GM19238 (cell line): ENCODE measurements around the gene PACSIN2.
"Not testable (repeated sequence)": the region's sequence is repeated elsewhere in the genome, so short reads cannot be mapped to it uniquely, and the experiment has no call there.

ENCODE experiments used
- DNase-seq: peaks from one replicate; pipeline ENCODE4 v3.0.0; 2011; ENCODE audit warnings: low spot score; ENCODE audit not compliant: insufficient read length

Gene PACSIN2

GRCh38 chr22:42927966-42928365 lies 87.0 kb downstream of the PACSIN2 start:
- no peak for DNase-seq

GRCh38 chr22:42926768-42927167 lies 88.2 kb downstream of the PACSIN2 start:
- no peak for DNase-seq

- DNase-seq, result no peak
Observed at GRCh38 chr22:42926104-42926503, 88.8 kb downstream of the PACSIN2 start.

GRCh38 chr22:42925598-42925997 lies 89.4 kb downstream of the PACSIN2 start:
- no peak for DNase-seq

GRCh38 chr22:42925031-42925430 lies 89.9 kb downstream of the PACSIN2 start:
- DNase-seq, result not testable (repeated sequence)

GRCh38 chr22:42924436-42924835 lies 90.5 kb downstream of the PACSIN2 start:
- no peak for DNase-seq

- DNase-seq, result no peak
Observed at GRCh38 chr22:42922374-42923191, 92.4 kb downstream of the PACSIN2 start.

- no peak for DNase-seq
Observed at GRCh38 chr22:42920101-42920820, 94.7 kb downstream of the PACSIN2 start.

GRCh38 chr22:42919199-42919598 lies 95.8 kb downstream of the PACSIN2 start:
- no peak for DNase-seq

GRCh38 chr22:42918500-42918899 lies 96.4 kb downstream of the PACSIN2 start:
- DNase-seq, result no peak

GRCh38 chr22:42917358-42917757 lies 97.6 kb downstream of the PACSIN2 start:
- not testable (repeated sequence) for DNase-seq

GRCh38 chr22:42915980-42916765 lies 98.8 kb downstream of the PACSIN2 start:
- DNase-seq, result no peak

- DNase-seq, result no peak
Observed at GRCh38 chr22:42914511-42915076, 100.4 kb downstream of the PACSIN2 start.

- no peak for DNase-seq
Observed at GRCh38 chr22:42913874-42914510, 101.0 kb downstream of the PACSIN2 start.

- DNase-seq, result no peak
Observed at GRCh38 chr22:42912059-42912458, 102.9 kb downstream of the PACSIN2 start.

- DNase-seq, result no peak
Observed at GRCh38 chr22:42910221-42910942, 104.6 kb downstream of the PACSIN2 start.

- no peak for DNase-seq
Observed at GRCh38 chr22:42909363-42910058, 105.4 kb downstream of the PACSIN2 start.

GRCh38 chr22:42908374-42908746 lies 106.6 kb downstream of the PACSIN2 start:
- no peak for DNase-seq

GRCh38 chr22:42907404-42908373 lies 107.3 kb downstream of the PACSIN2 start:
- DNase-seq, result no peak
